ENCODE data around the gene TTYH2.

GRCh38 chr17:74276051-74276476 is 62.7 kb downstream of the TTYH2 start:
- TF ChIP-seq CTCF (IDR thresholded peaks at IDR 0.05; ENCODE audit: poor library complexity, severe bottlenecking): no peak
- TF ChIP-seq POLR2AphosphoS5 (IDR thresholded peaks at IDR 0.05): no peak
- TF ChIP-seq EZH2 (IDR thresholded peaks at IDR 0.05; ENCODE audit: borderline replicate concordance, insufficient read depth, low read length, poor library complexity, severe bottlenecking): no peak
- no peak for TF ChIP-seq RAD21 (conservative IDR thresholded peaks at IDR 0.05)
- no peak for TF ChIP-seq REST (IDR thresholded peaks at IDR 0.05; ENCODE audit: borderline replicate concordance)
